GM12801 (cell line): ENCODE results near the gene RALGAPA1.
"Not testable (repeated sequence)": the region's sequence is repeated elsewhere in the genome, so short reads cannot be mapped to it uniquely, and the experiment has no call there.

Source experiments
- TF ChIP-seq, protein P1 (sequence below): IDR thresholded peaks from one replicate; pipeline ENCODE4 v1.5.1; 2011; ENCODE audit warnings: control low read depth; ENCODE audit not compliant: insufficient read length; ENCODE audit errors: extremely low read depth

RALGAPA1 gene

DNA sequence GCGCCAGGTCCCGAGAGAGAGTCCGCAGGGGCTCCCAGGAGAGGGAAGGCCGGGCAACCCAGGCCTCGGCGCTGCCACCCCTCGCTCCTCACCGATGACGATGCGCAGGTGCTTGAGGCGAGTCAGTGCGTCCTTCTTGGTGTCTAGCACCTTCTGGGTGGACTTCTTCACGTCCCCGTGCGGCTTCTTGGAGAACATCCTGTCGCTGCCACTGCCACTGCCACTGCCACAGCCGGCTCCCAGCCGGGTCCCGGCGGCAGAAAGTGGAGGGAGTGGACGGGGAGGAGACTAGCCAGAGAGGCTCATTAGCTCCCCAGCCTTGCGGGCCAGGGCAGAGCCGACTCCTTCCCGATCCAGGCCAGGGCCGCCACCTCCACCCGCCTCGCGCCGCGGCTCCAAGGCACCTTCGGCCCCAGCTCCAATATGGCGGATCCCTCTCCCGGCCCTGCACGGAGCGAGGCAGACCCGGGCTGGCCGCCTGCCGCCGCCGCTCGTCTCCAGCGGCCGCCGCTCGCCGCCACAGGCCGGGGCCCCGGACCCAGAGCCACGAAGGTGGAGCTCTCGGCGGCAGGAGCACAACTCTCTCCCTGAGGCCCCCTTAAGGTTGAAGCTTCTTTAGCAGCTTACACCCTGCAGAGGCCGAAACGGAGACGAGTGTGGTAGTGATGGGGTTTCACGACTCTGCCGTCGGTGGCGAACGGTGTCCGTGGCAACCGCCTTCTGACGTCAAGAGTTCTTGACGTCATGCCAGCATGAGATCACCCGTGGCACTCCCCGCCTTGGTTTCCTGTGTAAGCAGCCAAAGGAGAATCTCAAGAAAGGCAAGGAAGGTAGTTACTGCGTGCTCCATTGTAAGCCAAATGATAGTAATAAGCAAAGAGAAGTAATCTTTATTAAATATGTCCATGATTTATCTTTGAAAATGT, at the start of gene RALGAPA1:
Gene RALGAPA1, minus strand, starts transcription at position 658 of the 926 bp plus-strand sequence. Its CDS starts 460 bp downstream, at position 198.
- TF ChIP-seq, protein P1, sequence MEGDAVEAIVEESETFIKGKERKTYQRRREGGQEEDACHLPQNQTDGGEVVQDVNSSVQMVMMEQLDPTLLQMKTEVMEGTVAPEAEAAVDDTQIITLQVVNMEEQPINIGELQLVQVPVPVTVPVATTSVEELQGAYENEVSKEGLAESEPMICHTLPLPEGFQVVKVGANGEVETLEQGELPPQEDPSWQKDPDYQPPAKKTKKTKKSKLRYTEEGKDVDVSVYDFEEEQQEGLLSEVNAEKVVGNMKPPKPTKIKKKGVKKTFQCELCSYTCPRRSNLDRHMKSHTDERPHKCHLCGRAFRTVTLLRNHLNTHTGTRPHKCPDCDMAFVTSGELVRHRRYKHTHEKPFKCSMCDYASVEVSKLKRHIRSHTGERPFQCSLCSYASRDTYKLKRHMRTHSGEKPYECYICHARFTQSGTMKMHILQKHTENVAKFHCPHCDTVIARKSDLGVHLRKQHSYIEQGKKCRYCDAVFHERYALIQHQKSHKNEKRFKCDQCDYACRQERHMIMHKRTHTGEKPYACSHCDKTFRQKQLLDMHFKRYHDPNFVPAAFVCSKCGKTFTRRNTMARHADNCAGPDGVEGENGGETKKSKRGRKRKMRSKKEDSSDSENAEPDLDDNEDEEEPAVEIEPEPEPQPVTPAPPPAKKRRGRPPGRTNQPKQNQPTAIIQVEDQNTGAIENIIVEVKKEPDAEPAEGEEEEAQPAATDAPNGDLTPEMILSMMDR: not testable (repeated sequence)

DNA sequence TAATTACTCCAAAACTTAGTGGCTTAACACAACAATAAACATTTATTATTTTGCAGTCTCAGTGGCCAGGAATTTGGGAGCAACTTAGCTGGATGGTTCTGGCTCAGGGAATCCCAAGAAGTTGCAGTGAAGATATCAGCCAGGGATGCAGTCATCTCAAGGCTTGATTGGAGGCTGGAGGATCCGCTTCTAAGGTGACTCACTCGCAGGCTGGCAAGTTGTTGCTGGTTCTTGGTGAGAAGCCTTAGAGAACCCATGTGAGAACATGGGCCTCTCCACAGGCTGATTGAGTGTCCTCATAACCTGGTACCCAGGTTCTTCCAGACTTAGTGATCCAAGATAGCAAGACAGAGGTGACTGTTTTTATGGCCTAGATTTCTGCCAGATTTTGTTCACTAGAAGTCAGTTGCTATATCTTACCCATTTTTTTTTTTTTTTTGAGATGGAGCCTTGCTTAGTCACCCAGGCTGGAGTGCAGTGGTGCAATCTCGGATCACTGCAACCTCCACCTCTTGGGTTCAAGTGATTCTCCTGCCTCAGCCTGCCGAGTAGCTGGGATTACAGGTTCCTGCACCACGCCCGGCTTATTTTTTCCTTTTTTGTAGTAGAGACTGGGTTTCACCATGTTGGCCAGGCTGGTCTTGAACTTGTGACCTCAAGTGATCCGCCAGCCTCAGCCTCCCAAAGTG, 49.6 kb upstream of the RALGAPA1 start:
- TF ChIP-seq, protein P1: no peak

DNA sequence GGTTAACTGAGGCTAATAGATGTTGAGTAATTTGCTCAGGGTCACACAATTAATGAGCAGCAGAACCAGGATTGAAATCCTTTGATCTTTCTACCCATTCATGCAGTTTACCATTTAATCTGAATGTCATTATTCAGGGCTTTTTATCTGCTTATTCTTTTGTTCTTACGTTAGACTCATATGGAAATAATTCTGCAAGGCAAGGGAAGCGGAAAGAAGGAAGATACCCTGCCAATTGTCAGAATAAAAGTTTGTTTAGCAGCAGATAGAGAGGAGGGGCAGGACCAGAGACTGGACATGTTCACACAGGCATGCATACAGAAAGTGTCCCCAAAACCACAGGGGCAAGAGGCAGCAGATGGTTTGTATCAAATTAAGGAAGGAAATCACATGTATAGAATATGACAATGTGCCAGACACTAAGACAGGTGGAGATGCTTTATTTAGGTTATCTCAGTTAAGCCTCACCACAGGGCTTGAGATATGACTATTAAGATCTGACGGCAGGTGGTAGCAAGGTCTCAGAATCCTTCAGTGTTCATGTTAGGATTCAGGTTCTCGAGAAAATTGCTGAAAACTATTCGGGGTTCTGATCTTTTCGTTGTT, 46.9 kb upstream of the RALGAPA1 start:
- TF ChIP-seq, protein P1: no peak

DNA sequence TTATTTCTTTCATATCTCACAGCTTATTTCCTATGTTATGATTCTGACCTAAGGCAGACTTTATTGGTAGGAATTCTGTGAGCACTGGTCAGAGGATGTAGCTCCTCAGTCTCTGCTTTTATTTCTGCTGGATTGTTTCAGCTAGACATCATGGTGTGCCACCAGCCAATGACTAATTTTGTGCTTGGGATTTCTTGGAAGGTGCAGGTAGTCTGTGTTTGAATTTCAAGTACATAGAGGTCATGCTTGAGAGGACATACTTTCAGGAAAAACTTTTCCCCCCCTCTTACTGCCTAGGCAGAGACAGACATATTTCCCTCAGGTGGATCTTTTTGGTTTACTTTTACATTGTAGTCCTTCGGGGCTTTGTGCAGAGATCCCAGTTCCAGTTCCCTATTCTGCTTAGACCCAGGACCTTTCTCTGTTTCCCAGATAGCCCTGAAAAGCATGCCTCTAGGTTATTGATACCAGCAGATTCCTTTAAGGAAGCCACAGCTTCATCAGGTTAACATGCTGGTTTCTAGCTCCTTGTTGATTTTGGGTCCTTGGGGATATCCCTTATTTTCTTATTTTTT, 45.7 kb upstream of the RALGAPA1 start:
- TF ChIP-seq, protein P1: no peak

DNA sequence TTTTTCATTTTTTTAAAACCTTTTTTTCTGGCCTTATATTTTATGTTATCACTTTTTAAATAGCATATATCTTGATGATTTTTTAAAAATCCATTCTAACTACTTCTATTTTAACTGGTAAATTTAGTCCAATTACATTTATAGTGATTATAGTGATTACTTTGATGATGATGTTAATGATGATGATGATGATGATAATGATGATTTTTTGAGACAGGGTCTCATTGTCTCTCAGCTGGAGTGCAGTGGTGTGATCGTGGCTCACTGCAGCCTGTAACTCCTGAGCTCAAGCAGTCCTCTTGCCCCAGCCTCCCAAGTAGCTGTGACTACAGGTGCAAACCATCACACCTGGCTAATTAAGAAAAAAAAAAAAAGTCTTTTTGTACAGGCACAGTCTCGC, 44.1 kb upstream of the RALGAPA1 start:
- TF ChIP-seq, protein P1: no peak

DNA sequence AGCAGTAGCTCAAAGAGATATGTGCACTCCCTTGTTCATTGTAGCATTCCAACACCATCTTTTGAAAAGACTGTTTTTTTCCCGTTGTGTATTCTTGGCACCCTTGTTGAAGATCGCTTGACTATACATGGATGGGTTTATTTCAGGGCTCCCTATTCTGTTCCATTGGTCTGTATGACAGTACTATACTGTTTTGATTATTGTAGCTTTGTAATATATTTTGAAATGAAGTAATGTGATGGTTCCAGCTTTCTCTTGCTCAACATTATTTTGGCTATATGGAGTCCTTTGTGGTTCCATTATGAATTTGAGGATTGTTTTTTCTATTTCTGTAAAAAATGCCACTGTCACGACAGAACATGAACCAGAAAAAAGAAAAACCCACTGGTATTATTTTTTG, 42.7 kb upstream of the RALGAPA1 start:
- TF ChIP-seq, protein P1: no peak

DNA sequence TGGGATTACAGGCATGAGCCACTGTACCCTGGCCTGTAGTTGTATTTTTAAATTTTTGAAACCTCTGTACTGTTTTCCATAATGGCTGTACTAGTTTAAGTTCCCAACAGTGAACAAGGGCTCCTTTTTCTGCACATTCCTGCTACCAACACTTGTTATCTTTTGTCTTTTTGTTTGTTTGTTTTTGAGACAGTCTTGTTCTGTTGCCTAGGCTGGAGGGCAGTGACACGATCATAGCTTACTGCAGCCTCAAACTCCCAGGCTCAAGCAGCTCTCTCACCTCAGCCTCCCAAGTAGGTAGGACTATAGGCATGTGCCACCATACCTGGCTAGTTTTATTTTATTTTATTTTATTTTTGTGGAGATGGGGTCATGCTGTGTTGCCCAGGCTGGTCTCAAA, 40.0 kb upstream of the RALGAPA1 start:
- TF ChIP-seq, protein P1: no peak
